HG02885 (cell line): ENCODE measurements around the gene FNDC7.
"Not testable (repeated sequence)": the region's sequence is repeated elsewhere in the genome, so short reads cannot be mapped to it uniquely, and the experiment has no call there.

ENCODE experiments used
- ATAC-seq: cut with Tn5 transposase; IDR thresholded peaks from one replicate; pipeline ENCODE4 v1.9.1; 2021; ENCODE audit warnings: mild to moderate bottlenecking; ENCODE audit not compliant: unreplicated experiment, poor library complexity

Gene FNDC7

GRCh38 chr1:108734171-108734865 is 21.6 kb downstream of the FNDC7 start:
- ATAC-seq: no peak

GRCh38 chr1:108742253-108742652 is 29.5 kb downstream of the FNDC7 start:
- ATAC-seq: no peak

DNA sequence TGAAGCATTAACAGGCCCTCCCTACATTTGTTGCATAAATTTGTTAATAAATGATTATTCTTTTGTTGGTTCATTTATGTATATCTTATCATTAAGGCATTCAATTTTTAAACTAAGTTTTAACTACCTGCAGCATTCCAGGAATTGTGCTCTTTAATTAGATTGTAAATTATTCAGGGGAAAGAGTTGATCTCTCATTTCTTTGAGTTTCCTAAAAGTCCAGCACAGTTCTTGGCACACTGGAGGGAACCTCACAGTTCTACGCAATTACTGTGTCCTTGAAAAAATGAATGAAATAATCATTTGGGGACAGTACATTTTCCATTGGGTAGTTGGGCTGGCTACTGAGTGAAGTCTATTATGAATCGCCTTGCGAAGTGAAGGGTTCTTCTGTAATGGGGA is 33.3 kb downstream of the FNDC7 start:
- ATAC-seq: no peak

DNA sequence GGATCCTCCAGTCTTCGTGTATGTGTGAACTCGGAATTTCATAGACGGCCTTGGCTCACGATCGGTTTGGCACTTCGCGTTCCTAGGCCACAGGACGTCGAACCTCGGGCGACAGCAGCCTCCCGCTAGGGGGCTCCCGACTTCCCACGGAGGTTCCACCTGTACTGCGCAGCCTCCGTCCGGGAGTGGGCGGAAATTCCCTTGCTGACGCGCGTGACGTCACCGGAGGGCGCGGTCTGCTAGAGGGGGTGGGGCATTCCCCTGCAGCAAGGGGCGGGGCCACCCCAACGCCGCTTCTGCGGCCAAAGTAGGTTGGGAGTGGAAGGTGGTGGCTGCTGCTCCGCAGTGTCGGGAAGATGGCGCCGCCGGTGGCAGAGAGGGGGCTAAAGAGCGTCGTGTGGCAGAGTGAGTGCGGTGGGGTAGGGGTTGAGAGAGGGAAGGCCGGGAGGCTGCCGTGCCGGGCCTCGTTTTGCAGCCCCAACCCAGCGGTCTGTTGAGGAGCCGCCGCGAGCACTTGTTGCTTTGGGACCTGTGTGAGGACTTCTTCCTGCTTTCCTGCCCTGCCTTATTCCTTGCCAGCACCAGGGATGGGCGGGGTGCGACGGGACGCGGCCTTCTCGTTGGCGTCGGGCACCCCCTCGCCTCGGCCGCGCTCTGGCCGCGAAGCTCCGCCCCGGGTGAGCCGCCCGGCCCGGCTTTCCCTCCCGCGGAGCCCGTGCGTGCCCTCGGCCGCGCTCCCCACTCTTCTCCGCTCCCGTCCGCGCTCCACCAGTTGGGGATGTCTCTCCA is 33.9 kb downstream of the FNDC7 start, which contains the start of gene STXBP3:
STXBP3 (plus strand) TSS at position 293 of the 789 bp plus-strand sequence; CDS start at position 357, 64 bp downstream.
- peak; percentile 91 for ATAC-seq

GRCh38 chr1:108747171-108747850 is 34.6 kb downstream of the FNDC7 start:
- ATAC-seq: peak; percentile 29

GRCh38 chr1:108747898-108748297 is 35.2 kb downstream of the FNDC7 start:
- no peak for ATAC-seq

GRCh38 chr1:108749081-108749480 is 36.4 kb downstream of the FNDC7 start:
- ATAC-seq: no peak

DNA sequence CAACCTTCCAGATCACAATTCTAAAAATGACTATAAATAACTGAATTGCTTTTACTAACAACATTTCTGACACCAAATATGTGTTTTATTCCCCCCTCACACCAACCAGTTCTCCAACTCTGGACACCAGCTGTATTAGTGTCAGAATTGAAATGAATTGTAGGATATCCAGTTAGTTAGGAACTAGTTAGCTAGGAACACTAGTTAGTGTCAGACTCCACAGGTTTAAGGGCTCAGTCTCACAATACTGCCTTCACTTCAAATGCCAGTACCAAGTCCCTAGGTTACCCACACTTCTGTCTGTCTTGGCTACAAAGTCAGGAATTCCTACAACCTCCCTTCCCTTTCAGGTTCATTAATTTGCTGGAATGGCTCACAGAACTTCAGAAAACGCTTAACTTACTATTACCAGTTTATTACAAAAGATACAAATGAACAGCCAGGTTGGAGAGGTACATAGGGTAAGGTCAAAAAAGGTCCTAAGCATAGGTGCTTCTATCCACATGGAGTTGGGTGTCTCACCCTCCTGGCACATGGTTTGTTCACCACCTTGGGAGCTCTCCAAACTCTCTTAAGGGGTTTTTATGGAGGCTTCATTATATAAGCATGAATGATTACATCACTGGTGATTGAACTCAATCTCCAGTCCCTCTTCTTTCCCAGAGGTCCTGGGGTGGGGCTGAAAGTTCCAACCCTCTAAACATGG is 37.9 kb downstream of the FNDC7 start:
- ATAC-seq: no peak

DNA sequence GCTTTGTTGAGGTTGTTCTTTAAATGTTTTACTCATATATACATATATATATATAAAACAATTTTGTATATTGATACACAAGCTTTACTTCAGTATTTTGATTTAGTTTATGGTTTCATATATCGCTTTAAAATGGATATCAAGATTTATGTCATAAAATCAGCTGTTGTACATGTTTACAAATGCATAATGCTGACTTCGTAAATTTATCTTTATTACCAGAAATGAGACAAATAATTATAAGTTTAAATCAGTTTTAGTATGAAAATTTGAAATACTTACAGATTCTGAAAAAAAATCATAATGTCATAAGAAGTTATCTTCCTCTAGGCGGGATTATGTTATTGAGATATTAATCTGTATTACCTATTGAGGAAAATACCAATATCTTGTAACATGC is 40.7 kb downstream of the FNDC7 start:
- no peak for ATAC-seq

- no peak for ATAC-seq
Observed at GRCh38 chr1:108758796-108759195, 46.1 kb downstream of the FNDC7 start.

GRCh38 chr1:108767115-108767514 is 54.4 kb downstream of the FNDC7 start:
- ATAC-seq: no peak

DNA sequence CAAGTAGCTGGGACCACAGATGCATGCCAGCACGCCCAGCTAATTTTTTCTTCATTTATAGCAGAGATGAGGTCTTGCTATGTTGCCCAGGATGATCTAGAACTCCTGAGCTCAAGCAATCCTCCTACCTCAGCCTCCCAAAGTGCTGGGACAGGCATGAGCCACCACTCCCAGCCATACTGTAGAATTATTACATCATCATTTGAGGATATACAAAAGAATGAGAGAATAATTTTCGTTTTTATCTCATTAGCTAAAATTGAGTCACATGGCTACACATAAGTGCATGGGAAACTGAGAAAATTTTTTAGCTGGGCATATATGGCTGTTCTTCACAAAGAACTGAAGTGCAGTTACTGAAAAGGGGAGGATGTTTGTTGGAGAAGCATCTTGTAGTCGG is 55.0 kb downstream of the FNDC7 start:
- no peak for ATAC-seq

DNA sequence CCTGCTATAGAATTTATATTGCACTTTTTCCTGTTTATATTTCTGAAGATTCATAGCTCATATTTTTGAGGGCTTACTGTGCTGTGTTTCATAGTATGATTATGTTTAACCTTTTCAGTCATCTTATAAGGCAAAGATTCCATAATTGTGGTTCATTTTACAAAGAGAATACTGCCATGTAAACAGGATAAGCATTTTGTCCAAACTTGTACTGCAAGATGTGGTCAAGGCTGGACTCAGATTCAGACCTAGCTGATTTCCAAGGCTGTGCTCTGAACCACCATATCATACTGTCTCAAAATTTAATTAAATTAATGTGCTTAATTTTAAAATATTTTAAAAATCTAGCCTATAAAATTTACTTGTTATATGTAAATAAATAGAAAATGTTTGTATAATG is 65.1 kb downstream of the FNDC7 start:
- ATAC-seq: no peak

DNA sequence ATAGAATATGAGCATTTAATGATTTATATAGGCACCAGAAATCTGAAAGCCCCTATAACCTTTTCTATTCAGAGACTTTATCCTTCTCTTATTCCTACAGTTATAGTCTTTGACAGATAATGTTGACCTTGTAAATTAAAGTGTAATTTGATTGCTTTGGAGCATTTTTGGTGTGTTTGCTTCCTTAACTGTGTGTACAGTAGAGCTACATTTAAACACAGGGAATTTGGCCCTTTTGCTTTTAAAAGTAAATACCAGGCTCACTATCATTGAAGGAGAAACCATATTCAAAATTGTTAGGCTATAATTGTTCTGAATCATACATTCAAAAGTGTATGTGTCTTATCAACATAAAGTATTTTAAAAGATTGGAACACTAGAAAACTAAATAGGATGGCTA is 66.7 kb downstream of the FNDC7 start:
- ATAC-seq: no peak

- no peak for ATAC-seq
Observed at GRCh38 chr1:108780937-108781574, 68.3 kb downstream of the FNDC7 start.

DNA sequence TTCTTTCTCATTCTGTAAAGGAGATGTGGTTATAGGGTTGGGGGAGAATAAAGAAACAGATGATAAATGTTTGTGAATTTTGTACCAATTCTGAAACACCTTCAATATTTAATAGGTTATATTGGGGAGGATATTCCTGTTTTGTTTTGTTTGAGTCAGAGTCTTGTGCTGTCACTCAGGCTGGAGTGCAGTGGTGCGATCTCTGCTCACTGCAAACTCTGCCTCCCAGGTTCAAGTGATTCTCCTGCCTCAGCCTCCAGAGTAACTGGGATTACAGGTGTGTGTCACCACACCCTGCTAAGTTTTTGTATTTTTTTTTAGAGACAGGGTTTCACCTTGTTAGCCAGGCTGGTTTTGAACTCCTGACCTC is 68.9 kb downstream of the FNDC7 start:
- ATAC-seq: not testable (repeated sequence)

- ATAC-seq: no peak
Observed at GRCh38 chr1:108785264-108785663, 72.6 kb downstream of the FNDC7 start.

- ATAC-seq: no peak
Observed at GRCh38 chr1:108785880-108786279, 73.2 kb downstream of the FNDC7 start.

- no peak for ATAC-seq
Observed at GRCh38 chr1:108791790-108792189, 79.1 kb downstream of the FNDC7 start.
